Myocyte (in vitro differentiated cells): ENCODE data around the gene FAM53A. TPM values are rescaled to one million over a fixed set of nuclear protein-coding genes. Genes with fewer than 3 reads are reported as not detected.
A peak's percentile ranks its signal among the peaks of the same experiment; 100 is the strongest.
"Not testable (repeated sequence)": the region's sequence is repeated elsewhere in the genome, so short reads cannot be mapped to it uniquely, and the experiment has no call there.

ENCODE experiments used
- DNase-seq: peaks from one replicate; pipeline ENCODE4 v3.0.0-alpha.2; 2012; ENCODE audit warnings: low read depth
- total RNA-seq: library from RNA; depleted of rRNA; stranded (reverse); fragments of >200 nt; gene quantifications from 2 replicates; pipeline ENCODE4 v1.2.3, GENCODE V29; 2014

Gene FAM53A
- total RNA-seq, 1 donor from 2014 or later: 10.9 TPM

- DNase-seq: no peak
These were observed 2.4 kb upstream of the FAM53A start for GRCh38 chr4:1686440-1687036.

- DNase-seq: no peak
These were observed 1.4 kb upstream of the FAM53A start for GRCh38 chr4:1685235-1686150.

DNA sequence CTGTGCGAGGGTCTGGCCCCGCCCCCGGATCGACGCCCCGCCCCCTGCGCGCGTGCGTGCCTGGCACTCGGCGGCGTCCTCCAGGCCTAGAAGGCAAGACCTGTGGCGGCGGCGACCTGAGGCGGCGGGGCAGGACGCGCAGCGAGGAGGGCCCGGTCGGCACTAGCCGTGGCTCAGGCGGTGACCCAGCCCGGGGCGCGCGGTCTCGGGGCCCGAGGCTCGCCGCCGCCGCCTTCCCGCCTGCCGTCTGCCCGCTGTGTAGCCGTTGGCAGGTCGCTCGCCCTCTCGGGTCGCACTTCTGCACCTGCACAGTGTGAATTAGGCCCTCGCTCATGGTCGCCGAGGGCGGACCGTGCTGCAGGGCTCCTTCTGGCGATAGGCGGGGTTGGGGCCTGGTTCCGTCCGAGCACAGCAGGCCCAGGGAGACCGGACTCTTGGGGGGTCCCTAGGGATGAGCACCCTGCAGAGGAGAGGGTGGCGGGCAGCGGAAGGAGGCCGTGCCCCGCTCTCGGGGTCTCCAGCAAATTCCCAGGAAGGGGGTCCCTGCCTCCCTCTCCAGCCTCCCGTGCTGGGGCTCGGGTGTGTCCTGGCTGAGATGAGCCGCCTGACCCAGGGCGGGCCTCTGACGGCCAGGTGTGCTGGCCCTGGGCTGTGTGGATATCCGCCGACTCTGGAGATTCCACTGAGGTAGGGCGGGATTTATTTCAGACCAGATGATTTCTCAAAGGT, 557 bp upstream of the FAM53A start:
- DNase-seq: no peak

GRCh38 chr4:1683261-1683735, 815 bp downstream of the FAM53A start:
- peak; percentile 63 for DNase-seq

GRCh38 chr4:1682860-1683259, 1.3 kb downstream of the FAM53A start:
- DNase-seq: no peak

- no peak for DNase-seq
These were observed 5.9 kb downstream of the FAM53A start for GRCh38 chr4:1678244-1678643.

- no peak for DNase-seq
These were observed 7.2 kb downstream of the FAM53A start for GRCh38 chr4:1676605-1677525.

DNA sequence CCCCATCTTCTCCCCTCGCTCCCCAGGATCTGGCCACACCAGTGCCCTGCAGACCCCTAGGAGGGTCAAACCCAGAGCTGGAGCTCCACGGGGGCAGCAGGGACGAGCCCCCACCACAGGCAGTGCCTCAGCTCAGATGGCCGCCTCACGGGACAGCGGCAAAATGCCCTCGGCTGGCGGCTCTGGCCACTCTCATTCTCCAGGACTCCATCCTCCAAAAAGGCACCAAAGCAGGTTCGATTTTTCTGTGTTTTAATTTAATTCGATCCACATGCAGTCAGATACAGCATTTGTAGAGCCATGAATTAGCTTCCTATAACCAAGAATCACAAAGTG, 8.3 kb downstream of the FAM53A start:
- no peak for DNase-seq

DNA sequence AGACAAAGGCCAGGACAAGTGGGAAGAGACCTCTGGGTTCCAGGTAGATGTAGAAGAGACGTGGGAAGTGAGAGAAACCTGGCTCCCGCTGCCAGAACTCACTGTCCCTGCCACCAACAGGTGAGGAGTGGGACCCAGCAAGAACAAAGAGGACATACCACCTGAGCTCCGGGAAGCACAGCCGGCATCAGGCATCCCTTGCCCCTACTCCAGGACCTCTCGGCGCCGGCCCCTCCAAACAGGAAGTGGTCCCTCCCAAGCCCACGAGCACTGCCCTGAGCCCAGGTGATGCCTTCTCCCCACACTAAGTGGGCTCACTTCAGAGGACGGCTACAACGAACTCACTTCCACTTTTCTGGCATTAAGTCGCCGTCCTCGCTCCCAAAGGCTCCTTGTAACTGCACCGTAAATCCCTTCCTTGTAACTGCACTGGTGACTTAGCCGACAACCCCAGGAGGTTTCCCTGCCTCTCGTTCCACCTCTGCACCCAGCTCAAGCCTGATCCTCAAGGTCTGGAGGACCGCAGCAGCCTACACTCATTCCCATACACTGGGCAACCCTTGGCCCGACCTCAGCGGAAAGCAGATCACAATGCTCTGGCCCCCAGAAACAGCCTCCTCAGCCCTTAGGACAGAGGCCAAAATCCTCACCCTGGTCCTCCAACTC, 8.8 kb downstream of the FAM53A start:
- no peak for DNase-seq

GRCh38 chr4:1674682-1675081, 9.4 kb downstream of the FAM53A start:
- DNase-seq: no peak

GRCh38 chr4:1673671-1674070, 10.4 kb downstream of the FAM53A start:
- no peak for DNase-seq

GRCh38 chr4:1671011-1671410, 13.1 kb downstream of the FAM53A start:
- not testable (repeated sequence) for DNase-seq

DNA sequence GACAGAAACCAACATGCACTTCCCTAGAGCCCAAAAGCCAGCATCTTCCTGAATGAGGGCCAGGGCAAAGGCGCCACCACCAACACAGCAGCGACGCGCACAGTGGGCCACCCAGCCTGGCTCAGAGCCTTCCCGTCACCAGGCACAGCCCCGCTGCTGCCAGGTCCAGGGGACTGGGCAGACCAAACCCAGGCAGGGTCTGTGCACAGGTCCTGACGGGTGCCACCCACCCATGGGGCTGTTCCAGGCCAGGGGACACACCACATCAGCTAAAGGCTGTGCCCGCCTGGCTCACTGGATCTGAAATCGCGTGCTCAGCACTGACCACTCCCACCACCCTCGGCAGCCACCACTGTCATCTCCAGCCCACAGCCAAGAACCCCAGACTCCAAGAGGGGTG, 13.8 kb downstream of the FAM53A start:
- DNase-seq: no peak

DNA sequence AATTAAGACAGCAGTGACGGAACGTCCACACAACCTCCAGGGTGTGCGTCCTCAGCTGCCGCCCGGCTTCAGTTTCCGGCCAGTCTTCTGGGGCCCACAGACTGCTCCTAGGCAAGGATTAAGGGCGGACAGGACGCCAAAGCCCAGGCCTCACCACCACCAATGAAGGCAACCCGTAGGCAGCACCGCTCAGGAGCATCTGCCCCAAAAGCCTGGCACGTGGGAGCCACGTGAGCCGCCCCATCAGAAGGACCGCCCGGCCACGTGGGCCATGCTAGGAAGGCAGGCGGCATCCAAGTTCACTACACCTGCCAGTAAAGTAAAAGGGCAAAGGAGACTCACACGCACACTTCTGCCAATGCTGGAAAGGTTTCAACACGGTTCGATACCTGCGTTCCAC, 14.3 kb downstream of the FAM53A start:
- no peak for DNase-seq

GRCh38 chr4:1669270-1669669, 14.8 kb downstream of the FAM53A start:
- no peak for DNase-seq

DNA sequence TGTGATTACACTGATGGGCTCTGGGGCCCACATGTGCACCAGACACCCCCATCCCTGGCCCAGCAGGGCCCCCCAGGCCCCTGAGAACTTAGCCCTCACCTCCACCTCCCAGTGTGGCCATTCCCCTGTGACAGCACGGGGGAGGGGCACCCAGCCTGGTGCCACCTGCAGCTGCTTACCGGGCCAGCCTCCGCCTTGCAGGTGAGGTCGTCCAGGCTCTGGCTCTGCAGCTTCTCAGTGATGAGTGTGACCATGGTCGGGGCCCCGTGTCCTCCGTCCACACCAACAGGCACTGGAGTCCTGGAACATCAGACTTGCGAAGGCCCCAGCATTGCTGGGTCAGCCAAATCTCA, 15.6 kb downstream of the FAM53A start:
- DNase-seq: no peak

- DNase-seq: no peak
These were observed 16.8 kb downstream of the FAM53A start for GRCh38 chr4:1667273-1667672.

- peak; percentile 63 for DNase-seq
These were observed 17.7 kb downstream of the FAM53A start for GRCh38 chr4:1666391-1666790.

GRCh38 chr4:1664141-1664540, 20.0 kb downstream of the FAM53A start:
- no peak for DNase-seq

- peak; percentile 23 for DNase-seq
These were observed 20.6 kb downstream of the FAM53A start for GRCh38 chr4:1663549-1663948.

DNA sequence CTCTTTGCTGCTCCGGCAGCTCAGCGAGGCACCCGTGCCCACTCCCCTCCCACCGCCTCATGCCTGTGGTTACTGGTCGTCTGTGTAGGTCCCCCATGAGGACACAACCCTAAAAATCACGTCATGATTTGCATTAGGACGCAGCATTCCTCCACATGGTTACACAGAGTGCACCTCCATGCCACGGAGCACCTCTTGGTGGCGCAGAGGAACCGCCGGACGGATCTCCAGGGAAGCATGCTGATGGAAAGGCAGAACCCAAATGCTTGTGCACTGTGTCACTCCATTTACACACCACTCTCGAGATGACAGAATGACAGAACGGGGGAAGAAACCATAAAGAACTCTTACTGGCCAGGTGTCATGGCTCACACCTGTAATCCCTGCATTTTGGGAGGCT, 22.4 kb downstream of the FAM53A start:
- DNase-seq: no peak
